ENCODE results near the gene SRCIN1. TPM values are rescaled to one million over a fixed set of nuclear protein-coding genes. Genes with fewer than 3 reads are reported as not detected.

Gene SRCIN1
- total RNA-seq, 1 experiment from 2014 or later = 6.9 TPM

DNA sequence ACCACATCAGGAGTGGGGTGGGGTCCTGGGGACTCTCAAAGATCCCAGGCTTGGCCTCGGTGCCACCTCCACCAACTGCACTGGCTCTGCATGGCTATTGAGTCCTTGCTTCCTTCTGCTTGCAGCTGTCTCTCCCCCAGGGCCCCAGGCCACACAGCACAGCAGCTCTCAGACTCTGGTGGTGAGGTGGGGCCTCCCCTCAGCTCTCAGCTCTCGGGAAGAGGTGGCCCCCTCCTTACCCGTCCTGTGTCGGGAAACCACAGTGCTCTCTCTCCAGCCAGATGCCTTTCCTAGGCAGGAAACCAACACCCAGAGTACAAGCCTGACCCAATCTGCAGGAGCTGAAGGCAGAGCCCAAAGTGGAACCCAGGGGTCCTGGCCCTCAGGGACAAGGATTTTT, 18.5 kb downstream of the SRCIN1 start:
- no peak overlapping the region for H3K56ac ChIP-seq (ENCODE audit: insufficient read length, low read depth, low read length)
- H3K9me3 ChIP-seq (ENCODE audit: control insufficient read depth, low read depth, low read length) = no peaks in the 10 kb centered on the region
- no peaks in the 10 kb centered on the region; the same call in 1 of the 2 replicates for H3K27me3 ChIP-seq (ENCODE audit: insufficient read depth, low read length)
- no peak overlapping the region for H2AK5ac ChIP-seq (ENCODE audit: insufficient read length, low read length)
- H3K23ac ChIP-seq (ENCODE audit: insufficient read length, low read depth, low read length) = no peak overlapping the region
- no peak overlapping the region; a peak in 1 of 7 replicates for H3K27ac Mint-ChIP-seq
- no peak overlapping the region for H3K14ac ChIP-seq (ENCODE audit: insufficient read depth, low read length)
- no peak overlapping the region for H2BK20ac ChIP-seq (ENCODE audit: low read depth, low read length, poor library complexity, severe bottlenecking)
- H3K79me2 ChIP-seq (ENCODE audit: insufficient read depth, low read length) = no peaks in the 10 kb centered on the region
- H3K36me3 Mint-ChIP-seq (ENCODE audit: insufficient read depth in 1 of 3, low read depth in 3 of 3) = no peaks in the 10 kb centered on the region
- no peaks in the 10 kb centered on the region for H3K79me1 ChIP-seq (ENCODE audit: insufficient read depth, low read depth, low read length, poor library complexity, severe bottlenecking)
- H3K4me3 Mint-ChIP-seq = no peak overlapping the region
- H4K91ac ChIP-seq (ENCODE audit: insufficient read length, low read depth, low read length) = no peak overlapping the region
- TF ChIP-seq, protein P1, sequence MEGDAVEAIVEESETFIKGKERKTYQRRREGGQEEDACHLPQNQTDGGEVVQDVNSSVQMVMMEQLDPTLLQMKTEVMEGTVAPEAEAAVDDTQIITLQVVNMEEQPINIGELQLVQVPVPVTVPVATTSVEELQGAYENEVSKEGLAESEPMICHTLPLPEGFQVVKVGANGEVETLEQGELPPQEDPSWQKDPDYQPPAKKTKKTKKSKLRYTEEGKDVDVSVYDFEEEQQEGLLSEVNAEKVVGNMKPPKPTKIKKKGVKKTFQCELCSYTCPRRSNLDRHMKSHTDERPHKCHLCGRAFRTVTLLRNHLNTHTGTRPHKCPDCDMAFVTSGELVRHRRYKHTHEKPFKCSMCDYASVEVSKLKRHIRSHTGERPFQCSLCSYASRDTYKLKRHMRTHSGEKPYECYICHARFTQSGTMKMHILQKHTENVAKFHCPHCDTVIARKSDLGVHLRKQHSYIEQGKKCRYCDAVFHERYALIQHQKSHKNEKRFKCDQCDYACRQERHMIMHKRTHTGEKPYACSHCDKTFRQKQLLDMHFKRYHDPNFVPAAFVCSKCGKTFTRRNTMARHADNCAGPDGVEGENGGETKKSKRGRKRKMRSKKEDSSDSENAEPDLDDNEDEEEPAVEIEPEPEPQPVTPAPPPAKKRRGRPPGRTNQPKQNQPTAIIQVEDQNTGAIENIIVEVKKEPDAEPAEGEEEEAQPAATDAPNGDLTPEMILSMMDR (conservative IDR thresholded peaks at IDR 0.05) = no peak
- H2BK12ac ChIP-seq (ENCODE audit: insufficient read length, low read depth, low read length) = no peak overlapping the region
- no peak overlapping the region for H4K5ac ChIP-seq (ENCODE audit: insufficient read length, low read depth, low read length)
- WGBS (ENCODE audit: extremely low coverage, insufficient read length, low lambda C conversion rate) = no CpG with 5 or more reads among the region's 4 CpGs
- H3K27me3 Mint-ChIP-seq (ENCODE audit: low read depth) = peaks cover 47% of the 10 kb centered on the region
- no peaks in the 10 kb centered on the region for H3K4me1 ChIP-seq (ENCODE audit: insufficient read depth, low read length)
- peaks cover 54 to 70% of the 10 kb centered on the region in 2 experiments for H3K4me1 Mint-ChIP-seq
- H3K27ac ChIP-seq (ENCODE audit: insufficient read length, low read depth, low read length) = no peak overlapping the region
- no peaks in the 10 kb centered on the region for H3K9me3 Mint-ChIP-seq
- no peak overlapping the region for H3T11ph ChIP-seq (ENCODE audit: low read length)
- no peak overlapping the region for H3K4ac ChIP-seq (ENCODE audit: low read depth, low read length)
- H4K8ac ChIP-seq (replicated peaks; ENCODE audit: insufficient read length, low read depth, low read length) = no peak overlapping the region
- H3K18ac ChIP-seq (ENCODE audit: insufficient read length, low read depth, low read length) = no peak overlapping the region
- peaks cover 2% of the 10 kb centered on the region for H4K20me1 ChIP-seq (ENCODE audit: control insufficient read depth, insufficient read depth, insufficient read length)
- H3K4me2 ChIP-seq (ENCODE audit: insufficient read depth, insufficient read length, low read length) = no peak overlapping the region
- H2BK15ac ChIP-seq (ENCODE audit: low read depth, low read length) = no peak overlapping the region
- H2BK120ac ChIP-seq (ENCODE audit: low read depth, low read length, poor library complexity, severe bottlenecking) = no peak overlapping the region
- no peak overlapping the region for H2BK5ac ChIP-seq (ENCODE audit: insufficient read length, low read length)
- H2AFZ ChIP-seq (ENCODE audit: low read length) = no peak overlapping the region
- DNase-seq = no peak
- no peaks in the 10 kb centered on the region for H3K23me2 ChIP-seq (ENCODE audit: insufficient read length, low read depth, low read length, poor library complexity, severe bottlenecking)
- no peak overlapping the region for H3K9ac ChIP-seq (ENCODE audit: extremely low read depth, insufficient read length, low read length)

All from H9 (cell line).